ENCODE data around the gene RPL35. TPM values are rescaled to one million over a fixed set of nuclear protein-coding genes. Genes with fewer than 3 reads are reported as not detected.

The RPL35 gene
- total and polyA plus RNA-seq, 2 of the 8 experiments (the other 6 are each of a cell fraction or from before 2014, with no cell fraction given) = 1,831 to 2,448 TPM

DNA sequence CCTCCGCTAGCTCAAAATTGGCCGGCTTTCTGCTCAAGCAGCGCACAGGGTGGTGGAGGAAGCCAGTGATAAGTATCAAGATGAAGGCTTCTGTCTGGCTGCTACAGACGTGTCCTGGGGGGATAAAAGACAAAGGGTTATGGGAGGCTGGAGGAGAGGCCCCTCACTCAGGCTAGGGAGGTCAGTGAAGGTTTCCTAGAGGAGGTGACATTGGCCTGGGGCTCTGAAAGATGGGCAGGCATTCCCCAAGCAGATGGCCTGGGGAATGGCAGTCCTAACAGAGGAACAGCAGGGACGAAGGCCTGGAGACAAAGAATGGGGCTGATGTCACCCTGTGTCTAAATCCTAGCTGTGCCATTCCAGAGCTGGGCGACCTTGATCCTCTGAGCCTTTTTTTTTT is 52.5 kb downstream of the RPL35 start (continued):
- TF ChIP-seq, protein P1, sequence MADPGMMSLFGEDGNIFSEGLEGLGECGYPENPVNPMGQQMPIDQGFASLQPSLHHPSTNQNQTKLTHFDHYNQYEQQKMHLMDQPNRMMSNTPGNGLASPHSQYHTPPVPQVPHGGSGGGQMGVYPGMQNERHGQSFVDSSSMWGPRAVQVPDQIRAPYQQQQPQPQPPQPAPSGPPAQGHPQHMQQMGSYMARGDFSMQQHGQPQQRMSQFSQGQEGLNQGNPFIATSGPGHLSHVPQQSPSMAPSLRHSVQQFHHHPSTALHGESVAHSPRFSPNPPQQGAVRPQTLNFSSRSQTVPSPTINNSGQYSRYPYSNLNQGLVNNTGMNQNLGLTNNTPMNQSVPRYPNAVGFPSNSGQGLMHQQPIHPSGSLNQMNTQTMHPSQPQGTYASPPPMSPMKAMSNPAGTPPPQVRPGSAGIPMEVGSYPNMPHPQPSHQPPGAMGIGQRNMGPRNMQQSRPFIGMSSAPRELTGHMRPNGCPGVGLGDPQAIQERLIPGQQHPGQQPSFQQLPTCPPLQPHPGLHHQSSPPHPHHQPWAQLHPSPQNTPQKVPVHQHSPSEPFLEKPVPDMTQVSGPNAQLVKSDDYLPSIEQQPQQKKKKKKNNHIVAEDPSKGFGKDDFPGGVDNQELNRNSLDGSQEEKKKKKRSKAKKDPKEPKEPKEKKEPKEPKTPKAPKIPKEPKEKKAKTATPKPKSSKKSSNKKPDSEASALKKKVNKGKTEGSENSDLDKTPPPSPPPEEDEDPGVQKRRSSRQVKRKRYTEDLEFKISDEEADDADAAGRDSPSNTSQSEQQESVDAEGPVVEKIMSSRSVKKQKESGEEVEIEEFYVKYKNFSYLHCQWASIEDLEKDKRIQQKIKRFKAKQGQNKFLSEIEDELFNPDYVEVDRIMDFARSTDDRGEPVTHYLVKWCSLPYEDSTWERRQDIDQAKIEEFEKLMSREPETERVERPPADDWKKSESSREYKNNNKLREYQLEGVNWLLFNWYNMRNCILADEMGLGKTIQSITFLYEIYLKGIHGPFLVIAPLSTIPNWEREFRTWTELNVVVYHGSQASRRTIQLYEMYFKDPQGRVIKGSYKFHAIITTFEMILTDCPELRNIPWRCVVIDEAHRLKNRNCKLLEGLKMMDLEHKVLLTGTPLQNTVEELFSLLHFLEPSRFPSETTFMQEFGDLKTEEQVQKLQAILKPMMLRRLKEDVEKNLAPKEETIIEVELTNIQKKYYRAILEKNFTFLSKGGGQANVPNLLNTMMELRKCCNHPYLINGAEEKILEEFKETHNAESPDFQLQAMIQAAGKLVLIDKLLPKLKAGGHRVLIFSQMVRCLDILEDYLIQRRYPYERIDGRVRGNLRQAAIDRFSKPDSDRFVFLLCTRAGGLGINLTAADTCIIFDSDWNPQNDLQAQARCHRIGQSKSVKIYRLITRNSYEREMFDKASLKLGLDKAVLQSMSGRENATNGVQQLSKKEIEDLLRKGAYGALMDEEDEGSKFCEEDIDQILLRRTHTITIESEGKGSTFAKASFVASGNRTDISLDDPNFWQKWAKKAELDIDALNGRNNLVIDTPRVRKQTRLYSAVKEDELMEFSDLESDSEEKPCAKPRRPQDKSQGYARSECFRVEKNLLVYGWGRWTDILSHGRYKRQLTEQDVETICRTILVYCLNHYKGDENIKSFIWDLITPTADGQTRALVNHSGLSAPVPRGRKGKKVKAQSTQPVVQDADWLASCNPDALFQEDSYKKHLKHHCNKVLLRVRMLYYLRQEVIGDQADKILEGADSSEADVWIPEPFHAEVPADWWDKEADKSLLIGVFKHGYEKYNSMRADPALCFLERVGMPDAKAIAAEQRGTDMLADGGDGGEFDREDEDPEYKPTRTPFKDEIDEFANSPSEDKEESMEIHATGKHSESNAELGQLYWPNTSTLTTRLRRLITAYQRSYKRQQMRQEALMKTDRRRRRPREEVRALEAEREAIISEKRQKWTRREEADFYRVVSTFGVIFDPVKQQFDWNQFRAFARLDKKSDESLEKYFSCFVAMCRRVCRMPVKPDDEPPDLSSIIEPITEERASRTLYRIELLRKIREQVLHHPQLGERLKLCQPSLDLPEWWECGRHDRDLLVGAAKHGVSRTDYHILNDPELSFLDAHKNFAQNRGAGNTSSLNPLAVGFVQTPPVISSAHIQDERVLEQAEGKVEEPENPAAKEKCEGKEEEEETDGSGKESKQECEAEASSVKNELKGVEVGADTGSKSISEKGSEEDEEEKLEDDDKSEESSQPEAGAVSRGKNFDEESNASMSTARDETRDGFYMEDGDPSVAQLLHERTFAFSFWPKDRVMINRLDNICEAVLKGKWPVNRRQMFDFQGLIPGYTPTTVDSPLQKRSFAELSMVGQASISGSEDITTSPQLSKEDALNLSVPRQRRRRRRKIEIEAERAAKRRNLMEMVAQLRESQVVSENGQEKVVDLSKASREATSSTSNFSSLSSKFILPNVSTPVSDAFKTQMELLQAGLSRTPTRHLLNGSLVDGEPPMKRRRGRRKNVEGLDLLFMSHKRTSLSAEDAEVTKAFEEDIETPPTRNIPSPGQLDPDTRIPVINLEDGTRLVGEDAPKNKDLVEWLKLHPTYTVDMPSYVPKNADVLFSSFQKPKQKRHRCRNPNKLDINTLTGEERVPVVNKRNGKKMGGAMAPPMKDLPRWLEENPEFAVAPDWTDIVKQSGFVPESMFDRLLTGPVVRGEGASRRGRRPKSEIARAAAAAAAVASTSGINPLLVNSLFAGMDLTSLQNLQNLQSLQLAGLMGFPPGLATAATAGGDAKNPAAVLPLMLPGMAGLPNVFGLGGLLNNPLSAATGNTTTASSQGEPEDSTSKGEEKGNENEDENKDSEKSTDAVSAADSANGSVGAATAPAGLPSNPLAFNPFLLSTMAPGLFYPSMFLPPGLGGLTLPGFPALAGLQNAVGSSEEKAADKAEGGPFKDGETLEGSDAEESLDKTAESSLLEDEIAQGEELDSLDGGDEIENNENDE (IDR thresholded peaks at IDR 0.05; ENCODE audit: insufficient replicate concordance, low read length) = no peak
- no peak for TF ChIP-seq POLR2A (IDR thresholded peaks at IDR 0.05; ENCODE audit: control extremely low read depth in 1 of 2, low read depth in 2 of 2, low read length in 2 of 2)
- no peak for TF ChIP-seq KDM5A (IDR thresholded peaks at IDR 0.05; ENCODE audit: low read length)
